HG02884 (cell line): Measurements from ENCODE around the gene SMIM11.
A peak's percentile ranks its signal among the peaks of the same experiment; 100 is the strongest.
"Not testable (repeated sequence)": the region's sequence is repeated elsewhere in the genome, so short reads cannot be mapped to it uniquely, and the experiment has no call there.

Source experiments
- ATAC-seq: cut with Tn5 transposase; IDR thresholded peaks from one replicate; pipeline ENCODE4 v1.9.1; 2021; ENCODE audit warnings: mild to moderate bottlenecking, moderate library complexity; ENCODE audit not compliant: unreplicated experiment

SMIM11 gene

GRCh38 chr21:34354836-34355235 is 20.5 kb upstream of the SMIM11 start:
- ATAC-seq = no peak

DNA sequence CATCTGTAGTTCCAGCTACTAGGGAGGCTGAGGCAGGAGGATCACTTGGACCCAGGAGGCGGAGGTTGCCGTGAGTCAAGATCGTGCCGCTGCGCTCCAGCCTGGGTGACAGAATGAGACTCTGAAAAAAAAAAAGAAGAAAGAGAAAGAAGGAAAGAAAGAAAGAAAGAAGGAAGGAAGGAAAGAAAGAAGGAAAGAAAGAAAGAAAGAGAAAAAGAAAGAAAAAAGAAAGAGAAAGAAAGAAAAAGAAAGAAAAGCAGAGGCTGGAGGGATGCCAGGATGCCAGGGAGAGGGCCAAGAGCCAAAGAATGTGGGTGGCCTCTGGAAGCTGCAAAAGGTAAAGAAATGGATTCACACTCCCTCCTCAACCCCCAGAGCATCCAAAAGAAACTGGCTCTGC is 19.7 kb upstream of the SMIM11 start:
- ATAC-seq = no peak

- no peak for ATAC-seq
These were observed 17.4 kb upstream of the SMIM11 start for GRCh38 chr21:34357889-34358288.

GRCh38 chr21:34358866-34359265 is 16.4 kb upstream of the SMIM11 start:
- ATAC-seq = no peak

DNA sequence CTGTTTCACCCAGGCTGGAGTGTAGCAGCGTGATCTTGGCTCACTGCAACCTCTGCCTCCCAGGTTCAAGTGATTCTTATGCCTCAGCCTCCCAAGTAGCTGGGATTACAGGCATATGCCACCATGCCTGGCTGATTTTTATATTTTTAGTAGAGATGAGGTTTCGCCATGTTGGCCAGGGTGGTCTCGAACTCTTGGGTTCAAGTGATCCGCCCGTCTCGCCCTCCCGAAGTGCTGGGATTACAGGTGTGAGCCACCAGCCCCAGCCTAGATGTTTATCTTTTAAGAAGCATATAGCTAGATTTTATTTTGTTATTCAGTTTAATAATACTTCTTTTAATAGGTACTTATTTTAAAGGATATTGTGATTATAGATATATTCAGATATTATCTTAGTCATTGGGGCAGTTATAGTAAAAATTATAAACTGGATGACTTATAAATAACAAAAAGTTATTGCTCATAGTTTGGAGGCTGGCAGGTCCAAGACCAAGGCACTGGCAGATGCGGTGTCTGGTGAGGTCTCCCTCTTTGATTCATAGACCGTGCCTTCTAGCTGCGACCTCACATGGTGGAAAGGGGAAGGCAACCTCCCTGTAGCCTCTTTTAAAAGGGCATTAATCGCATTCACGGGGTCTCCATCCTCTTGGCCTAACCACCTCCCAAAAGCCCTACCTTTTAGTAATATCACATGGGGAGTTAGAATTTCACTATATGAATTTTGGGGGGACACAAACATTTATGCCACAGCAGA is 14.6 kb upstream of the SMIM11 start:
- no peak for ATAC-seq

DNA sequence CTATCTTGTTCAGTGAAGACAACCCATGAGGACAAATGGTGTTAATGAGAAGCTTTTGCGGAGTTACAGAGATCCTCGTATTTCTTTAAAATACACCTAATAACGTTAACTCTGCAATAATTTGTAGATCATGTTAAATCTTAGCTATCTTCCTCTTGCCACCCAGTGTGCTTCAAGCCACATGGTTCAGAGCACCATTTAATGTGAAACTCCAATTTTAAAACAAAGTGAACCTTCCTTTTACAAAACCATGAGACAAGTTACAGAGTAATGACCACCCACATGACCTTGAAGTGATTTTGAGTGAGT is 13.2 kb upstream of the SMIM11 start:
- ATAC-seq = no peak

DNA sequence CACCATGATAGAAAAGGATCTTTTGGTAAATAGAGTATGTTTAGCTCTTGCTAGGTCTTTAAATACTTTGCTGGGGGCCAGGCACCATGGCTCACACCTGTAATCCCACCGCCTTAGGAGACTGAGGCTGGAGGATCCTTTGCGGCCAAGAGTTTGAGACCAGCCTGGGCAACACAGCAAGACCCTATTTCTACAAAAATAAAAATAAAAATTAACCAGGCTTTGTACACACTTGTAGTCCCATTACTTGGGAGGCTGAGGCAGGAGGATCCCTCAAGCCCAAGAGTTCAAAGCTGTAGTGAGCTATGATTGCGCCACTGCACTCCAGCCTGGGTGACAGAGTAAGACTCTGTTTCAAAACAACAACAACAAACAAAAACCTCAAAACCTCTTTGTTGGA is 12.6 kb upstream of the SMIM11 start:
- no peak for ATAC-seq

DNA sequence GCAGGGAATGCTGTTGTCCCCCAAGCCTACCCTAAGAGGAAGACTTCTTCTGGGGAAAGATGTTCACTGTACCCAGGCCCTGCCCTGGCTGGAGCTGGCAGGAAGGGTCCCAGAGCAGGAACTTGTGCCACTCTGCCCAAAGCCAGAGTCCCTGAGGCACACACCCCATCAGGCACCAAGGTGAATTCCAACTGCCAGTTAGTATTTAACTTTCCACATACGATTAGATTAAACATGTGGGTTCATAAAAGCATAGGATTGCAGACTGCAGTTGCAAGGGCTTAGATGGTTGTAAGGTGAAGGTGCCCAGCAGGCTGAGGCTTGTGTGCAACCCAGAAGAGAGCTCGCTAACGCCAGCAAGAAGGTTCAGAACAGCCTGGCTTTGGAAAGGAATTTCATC is 11.6 kb upstream of the SMIM11 start, which contains the start of gene KCNE2:
KCNE2 (plus strand) TSS at position 274 of the 400 bp plus-strand sequence. CDS start 6,473 bp downstream, outside the sequence.
- no peak for ATAC-seq

GRCh38 chr21:34364921-34365320 is 10.4 kb upstream of the SMIM11 start:
- ATAC-seq = no peak

GRCh38 chr21:34365809-34366208 is 9.5 kb upstream of the SMIM11 start:
- no peak for ATAC-seq

DNA sequence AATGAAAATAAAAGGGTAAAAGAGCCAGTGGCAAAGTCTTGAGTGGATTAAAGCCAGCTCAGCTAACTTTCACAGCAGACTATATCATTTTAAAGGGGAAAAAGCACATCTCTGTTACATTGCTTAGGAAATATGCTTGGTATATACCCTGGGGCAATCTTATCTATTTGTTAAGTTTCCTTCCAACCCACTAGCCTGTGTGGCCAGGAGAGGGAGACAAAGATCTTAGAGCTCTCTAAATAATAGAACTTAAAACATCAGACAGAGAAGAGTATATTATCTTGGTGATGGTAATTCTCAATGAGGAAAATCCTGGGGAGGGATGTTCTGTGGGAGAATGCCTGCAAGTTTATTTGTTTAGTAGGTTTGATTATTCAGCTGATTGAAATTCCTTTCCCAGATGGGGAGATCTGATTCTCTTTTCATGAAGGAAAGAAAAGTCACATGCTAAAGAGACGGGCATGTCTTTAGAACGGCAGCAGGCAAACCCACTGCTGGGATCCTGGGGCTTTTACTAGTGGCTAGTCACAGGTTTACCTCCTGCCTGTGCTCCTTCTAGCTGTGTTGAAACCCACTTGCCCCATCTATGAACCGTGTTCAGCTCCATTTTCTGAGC is 7.9 kb upstream of the SMIM11 start:
- no peak for ATAC-seq

DNA sequence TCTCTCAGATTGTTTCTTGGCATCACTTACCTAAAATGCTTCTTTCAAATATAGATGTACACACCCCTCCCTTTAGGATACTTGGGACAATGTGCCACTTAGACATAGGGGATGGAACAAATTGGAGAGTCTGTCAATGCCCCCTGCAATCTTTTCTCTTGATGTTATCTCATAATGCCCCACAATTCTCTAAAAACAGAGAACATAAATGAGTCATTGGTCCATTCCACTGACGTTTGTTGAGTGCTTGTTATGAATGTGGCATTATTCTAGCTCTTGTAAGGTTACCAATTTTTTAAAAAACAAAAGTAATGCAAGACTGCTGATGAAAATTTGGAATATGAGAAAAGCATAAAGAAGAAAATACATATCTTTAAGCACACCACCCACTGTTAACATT is 5.6 kb upstream of the SMIM11 start:
- ATAC-seq = no peak

- ATAC-seq = no peak
These were observed 3.0 kb upstream of the SMIM11 start for GRCh38 chr21:34372321-34372720.

DNA sequence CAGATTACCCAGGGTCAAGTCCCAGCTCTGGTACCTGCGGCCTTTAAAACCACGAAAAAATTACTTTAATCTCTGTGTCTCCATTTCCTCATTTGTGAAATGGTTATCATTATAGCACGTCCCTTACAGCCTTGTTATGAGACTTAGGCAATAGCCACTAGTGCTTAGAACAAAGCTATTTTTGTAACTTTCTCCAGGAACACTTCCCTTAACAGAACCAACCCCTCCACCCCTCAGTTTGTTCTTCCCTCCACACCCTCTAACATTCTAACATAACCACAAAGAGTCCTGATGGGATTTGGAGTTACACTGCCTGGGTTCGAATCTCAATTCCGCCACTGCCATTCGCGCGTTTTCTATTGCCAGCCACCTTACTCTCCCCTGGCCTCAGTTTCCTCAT is 845 bp upstream of the SMIM11 start:
- not testable (repeated sequence) for ATAC-seq

DNA sequence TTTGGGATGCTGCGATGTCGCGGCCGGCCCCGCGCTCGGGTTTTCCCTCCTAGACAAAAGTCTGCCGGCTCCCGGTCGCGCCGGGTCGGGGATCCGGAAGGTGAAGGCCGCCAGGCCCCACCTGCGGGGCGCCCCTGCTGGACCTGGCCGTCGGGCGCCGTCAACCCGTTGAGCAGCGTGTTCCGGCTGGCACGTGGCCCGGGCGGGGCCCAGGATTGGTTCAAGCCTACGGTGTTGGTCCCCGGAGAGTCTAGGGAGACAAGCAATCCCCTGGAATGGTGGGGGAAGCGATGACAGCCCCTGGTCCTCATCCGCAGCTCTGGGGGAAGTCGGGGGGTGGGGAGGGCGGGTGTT is 289 bp downstream of the SMIM11 start:
- ATAC-seq = peak; percentile 65

DNA sequence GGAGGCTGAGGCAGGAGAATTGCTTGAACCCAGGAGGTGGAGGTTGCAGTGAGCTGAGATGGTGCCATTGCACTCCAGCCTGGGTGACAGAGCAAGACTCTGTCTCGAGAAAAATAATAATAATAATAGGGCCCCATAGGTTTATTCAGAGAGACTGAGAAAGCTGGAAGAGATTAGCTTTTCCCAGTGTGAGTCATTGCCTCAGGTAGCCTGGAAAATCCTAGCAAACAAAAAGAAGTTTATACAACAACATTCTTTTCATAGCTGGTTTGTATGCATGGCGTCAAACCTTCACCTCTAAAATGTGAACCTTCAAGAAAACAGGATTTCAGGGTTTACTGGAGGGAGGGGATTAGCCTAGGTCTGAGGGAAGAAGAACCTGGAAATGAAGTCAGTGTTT is 7.8 kb downstream of the SMIM11 start:
- not testable (repeated sequence) for ATAC-seq

GRCh38 chr21:34383724-34384415 is 8.6 kb downstream of the SMIM11 start:
- ATAC-seq = peak; percentile 82

DNA sequence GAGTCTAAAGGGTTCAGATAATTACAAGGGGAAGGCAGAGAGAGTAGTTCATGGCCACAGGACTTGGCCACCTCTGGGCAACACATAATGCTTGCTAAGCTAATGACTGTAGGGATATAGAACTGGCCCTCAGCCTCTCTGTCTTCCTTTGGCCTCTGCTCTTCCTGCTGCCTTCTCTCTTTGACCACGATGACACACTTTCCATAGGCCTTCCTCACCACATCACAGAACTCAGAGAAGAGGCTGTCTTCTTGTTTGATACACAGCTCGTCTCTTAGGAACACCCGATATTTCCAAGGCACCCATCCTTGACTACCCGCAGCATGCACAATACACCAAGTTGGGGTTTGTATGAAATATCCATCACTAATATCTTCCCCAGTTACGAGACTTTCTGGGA is 25.2 kb downstream of the SMIM11 start:
- ATAC-seq = not testable (repeated sequence)

- ATAC-seq = not testable (repeated sequence)
These were observed 29.4 kb downstream of the SMIM11 start for GRCh38 chr21:34404742-34405141.

DNA sequence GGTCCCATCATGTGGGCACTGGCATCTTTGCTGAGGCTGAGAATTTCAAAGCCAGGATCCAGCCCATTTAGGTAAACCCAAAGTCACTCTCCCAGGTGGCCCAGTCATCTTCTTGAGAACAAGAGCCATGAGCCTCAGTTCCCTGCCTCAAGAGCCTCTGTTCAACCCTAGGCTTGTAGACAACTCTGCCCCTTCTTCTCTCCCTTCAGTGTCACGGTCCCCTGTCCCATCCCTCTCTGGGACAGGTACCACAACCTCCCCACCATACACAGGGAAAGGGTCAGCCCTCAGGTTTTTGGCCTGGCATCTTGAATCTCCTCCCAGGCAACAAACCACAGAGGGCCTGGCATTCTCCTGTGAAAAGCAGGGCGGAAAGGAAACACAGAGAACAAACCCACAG is 30.4 kb downstream of the SMIM11 start:
- not testable (repeated sequence) for ATAC-seq

- not testable (repeated sequence) for ATAC-seq
These were observed 30.8 kb downstream of the SMIM11 start for GRCh38 chr21:34406102-34406501.

GRCh38 chr21:34406676-34407075 is 31.4 kb downstream of the SMIM11 start:
- not testable (repeated sequence) for ATAC-seq
